GM12874 (cell line): ENCODE data around the gene C11orf52.

ENCODE experiments used
- TF ChIP-seq, protein P1 (sequence below): IDR thresholded peaks from 2 replicates; pipeline ENCODE4 v1.5.1; 2011; ENCODE audit warnings: low read depth, mild to moderate bottlenecking, control low read depth, low read length, moderate library complexity; ENCODE audit not compliant: insufficient read depth

C11orf52 gene

DNA sequence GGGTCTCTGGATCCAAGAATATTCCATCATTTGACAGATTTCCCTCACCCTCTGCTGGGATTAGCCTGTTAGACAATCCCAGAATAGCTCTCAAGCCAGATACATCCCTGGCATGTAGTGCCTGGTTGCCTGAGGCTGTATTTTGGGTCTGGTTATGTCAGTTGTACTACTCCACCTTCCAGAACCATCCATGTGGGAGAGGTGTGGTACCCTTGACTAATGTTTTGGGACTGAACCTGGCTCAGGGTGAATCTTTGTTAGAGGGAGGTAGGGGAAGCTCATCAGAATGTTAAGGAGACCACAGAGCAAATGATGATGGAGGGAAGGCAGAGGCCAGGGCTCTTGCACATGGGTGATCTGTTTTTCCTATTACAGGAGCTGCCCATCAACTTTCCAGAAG lies 5.2 kb downstream of the C11orf52 start:
- TF ChIP-seq, protein P1, sequence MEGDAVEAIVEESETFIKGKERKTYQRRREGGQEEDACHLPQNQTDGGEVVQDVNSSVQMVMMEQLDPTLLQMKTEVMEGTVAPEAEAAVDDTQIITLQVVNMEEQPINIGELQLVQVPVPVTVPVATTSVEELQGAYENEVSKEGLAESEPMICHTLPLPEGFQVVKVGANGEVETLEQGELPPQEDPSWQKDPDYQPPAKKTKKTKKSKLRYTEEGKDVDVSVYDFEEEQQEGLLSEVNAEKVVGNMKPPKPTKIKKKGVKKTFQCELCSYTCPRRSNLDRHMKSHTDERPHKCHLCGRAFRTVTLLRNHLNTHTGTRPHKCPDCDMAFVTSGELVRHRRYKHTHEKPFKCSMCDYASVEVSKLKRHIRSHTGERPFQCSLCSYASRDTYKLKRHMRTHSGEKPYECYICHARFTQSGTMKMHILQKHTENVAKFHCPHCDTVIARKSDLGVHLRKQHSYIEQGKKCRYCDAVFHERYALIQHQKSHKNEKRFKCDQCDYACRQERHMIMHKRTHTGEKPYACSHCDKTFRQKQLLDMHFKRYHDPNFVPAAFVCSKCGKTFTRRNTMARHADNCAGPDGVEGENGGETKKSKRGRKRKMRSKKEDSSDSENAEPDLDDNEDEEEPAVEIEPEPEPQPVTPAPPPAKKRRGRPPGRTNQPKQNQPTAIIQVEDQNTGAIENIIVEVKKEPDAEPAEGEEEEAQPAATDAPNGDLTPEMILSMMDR: no peak

DNA sequence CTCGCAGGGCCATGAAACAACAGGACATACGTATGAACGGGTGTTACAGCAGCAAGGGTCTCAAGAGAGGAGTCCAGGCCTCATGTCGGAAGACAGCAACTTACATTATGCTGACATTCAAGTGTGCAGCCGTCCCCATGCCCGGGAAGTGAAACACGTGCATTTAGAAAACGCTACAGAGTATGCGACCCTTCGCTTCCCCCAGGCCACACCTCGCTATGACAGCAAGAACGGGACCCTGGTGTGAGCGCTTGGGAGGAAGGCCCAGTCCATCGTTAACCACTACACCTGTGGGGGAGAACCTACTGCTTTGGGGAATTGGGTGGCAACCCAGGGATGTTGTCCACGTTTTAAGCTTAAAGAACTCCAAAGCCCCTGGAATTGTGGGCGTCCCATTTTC lies 7.2 kb downstream of the C11orf52 start:
- TF ChIP-seq, protein P1: no peak

DNA sequence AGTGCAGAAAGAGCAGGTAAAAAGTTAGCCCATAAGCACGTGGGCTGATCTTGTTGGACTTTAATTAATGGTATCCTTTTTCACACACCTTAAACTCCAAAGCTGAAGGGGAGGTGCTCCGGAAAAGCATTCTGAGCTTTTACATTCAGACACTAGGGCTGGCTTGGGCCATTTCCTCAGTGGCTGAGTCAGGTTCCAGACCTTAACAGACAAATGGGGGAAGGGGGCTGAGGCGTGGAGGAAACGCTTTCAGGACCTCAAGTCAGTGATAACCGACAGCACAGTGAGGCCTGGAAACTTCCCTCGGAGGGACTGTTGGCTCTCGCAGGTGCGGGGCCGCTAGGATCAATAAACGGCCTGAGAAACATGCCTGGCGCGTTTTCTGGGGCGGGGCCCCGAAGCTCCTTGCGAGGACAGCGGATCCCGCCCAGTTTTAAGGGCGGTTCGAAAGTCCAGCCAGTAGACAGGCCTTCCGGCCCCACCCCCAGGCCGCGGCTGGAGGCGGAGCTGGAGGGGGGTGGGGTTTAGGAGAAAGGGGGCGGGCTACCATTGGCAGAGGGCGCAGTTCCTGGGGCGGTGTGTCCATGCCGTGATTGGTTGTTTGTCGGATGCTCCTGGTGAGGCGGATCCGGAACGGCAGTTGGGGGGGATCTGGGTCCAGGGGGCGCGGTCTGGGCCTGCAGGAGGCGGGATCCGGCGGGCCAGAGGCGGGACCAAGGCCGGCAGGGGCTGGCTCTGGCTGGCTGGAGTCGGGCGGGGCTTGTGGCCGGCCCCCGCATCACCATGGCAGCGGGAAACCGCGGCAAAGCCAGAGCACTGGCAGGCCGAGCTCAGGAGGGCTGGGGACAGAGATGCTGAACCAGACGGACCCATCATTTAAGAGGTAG lies 8.0 kb downstream of the C11orf52 start:
- TF ChIP-seq, protein P1: no peak

DNA sequence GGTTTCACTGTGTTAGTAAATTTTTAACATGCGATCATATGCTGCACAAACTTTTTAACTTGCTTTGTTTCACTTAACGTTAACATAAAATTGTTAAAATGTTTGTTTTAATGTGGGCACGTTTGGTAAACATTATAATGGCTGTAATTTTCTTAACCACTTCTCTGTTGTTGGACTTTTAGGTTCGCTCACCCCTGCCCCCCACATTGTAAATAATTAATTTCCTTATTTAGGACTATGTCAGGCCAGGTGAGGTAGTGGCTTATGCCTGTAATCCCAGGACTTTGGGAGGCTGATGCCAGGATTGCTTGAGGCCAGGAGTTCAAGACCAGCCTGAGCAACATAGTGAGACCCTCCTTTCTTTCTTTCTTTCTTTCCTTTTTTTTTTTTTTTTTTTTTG lies 11.8 kb downstream of the C11orf52 start:
- TF ChIP-seq, protein P1: no peak

DNA sequence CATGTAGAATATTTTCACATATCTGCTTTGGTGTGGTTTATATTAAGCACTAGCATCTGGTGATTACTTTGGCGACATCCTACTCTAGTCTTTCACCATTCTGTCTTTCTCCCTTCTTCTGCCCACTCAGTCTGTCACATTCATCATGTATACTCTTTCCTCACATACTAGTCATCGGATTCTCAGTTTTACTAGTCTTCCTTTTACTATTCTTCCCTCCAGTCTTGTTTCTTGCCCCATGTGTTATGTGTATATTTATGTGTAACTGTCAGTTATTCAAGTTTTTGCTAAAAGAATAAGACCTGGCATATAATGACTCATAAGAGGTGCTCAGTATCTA lies 13.9 kb downstream of the C11orf52 start:
- TF ChIP-seq, protein P1: no peak

DNA sequence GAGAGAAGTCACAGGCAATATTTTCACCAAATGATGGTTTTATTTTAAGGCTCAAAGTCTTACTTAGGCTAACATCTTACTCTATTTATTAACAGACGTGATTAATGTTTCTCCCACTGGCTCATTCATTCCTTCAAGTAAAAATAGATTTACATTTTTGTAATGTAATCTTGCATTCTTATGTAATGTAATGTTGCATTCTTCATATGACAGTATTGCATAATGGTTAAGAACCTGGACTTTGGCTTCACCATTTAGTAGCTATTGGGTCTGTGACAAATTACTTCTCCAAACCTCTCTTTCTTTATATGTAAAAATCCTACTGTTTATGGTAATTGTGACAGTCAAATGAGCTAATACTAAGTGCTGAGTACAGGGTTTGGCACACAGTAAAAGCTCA lies 15.2 kb downstream of the C11orf52 start:
- TF ChIP-seq, protein P1: no peak

DNA sequence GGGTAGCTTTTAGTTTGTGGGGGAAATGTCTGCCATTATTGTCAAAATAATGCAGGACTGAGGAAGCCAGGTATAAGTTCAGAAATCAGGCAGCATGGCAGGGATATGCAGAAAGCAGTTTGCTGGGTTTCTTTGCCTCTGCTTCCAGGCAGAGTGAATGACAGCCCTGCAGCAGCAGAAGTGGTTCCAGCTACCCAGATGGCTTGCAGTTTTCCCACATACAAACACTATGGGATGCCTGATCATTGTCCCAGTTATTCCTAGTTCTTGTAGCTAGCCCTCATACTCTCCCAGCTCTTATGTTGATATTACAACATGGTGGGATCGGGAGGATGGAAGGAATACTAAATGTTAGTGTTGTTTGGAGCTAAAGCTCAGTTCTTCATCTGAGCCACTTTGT lies 15.6 kb downstream of the C11orf52 start:
- TF ChIP-seq, protein P1: no peak
